Stomach smooth muscle (tissue), 2 donors: ENCODE data around the gene REEP3.

ENCODE experiments used
- H3K27ac ChIP-seq: one replicate; pipeline ENCODE4 v1.7.0; 2013; ENCODE audit warnings: mild to moderate bottlenecking, low read length, inconsistent platforms
- H3K27me3 ChIP-seq, 2 donors: one replicate each; pipeline ENCODE4 v1.7.0; 2013; ENCODE audit warnings: low read length in 2 of 2; ENCODE audit not compliant: insufficient read depth in 2 of 2, control insufficient read depth in 1 of 2
- H3K36me3 ChIP-seq, 2 donors: one replicate each; pipeline ENCODE4 v1.7.0; 2013; ENCODE audit warnings: low read length in 2 of 2; ENCODE audit not compliant: control insufficient read depth in 2 of 2, insufficient read depth in 2 of 2
- H3K4me1 ChIP-seq: one replicate; pipeline ENCODE4 v1.7.0; 2013; ENCODE audit warnings: low read length; ENCODE audit not compliant: control insufficient read depth, insufficient read depth
- H3K4me3 ChIP-seq, 2 donors: one replicate each; pipeline ENCODE4 v1.7.0; 2013; ENCODE audit warnings: low read length in 2 of 2
- H3K9ac ChIP-seq, 2 donors: one replicate each; pipeline ENCODE4 v1.7.0; 2013; ENCODE audit warnings: low read length in 2 of 2, mild to moderate bottlenecking in 1 of 2
- H3K9me3 ChIP-seq, 2 donors: one replicate each; pipeline ENCODE4 v1.7.0; 2013; ENCODE audit warnings: low read length in 2 of 2; ENCODE audit not compliant: control insufficient read depth in 2 of 2
- donor health status: healthy.
- donor health status: Pancreatic carcinoma.

The REEP3 gene

GRCh38 chr10:63548860-63549259 is 27.7 kb downstream of the REEP3 start:
- Histone ChIP-seq H3K36me3 (no peaks in the 10 kb centered on the region), H3K9me3 (no peaks in the 10 kb centered on the region), H3K27me3 (no peaks in the 10 kb centered on the region), H3K4me3 (no peak overlapping the region), H3K9ac (no peak overlapping the region), H3K4me1 (peaks cover 5% of the 10 kb centered on the region), H3K27ac (no peak overlapping the region)

DNA sequence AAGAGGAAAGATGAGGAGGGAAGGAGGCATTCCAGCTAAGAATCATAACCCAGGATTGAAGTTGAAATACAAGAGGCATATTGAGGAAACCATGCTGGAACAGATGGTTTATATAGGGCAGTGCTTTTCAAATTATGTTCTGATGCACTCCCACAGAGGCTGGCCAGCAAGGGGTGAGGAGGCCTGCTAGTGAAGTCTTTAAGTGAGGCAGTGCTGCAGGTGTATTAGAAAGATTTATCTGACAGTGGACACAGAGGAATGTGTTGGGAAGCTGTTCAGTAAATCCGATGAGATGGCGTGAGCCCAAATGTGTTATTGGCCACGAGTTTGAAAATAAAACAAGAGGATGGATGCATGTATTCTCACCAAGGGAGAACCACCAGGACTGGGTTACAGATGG is 28.6 kb downstream of the REEP3 start:
- Histone ChIP-seq H3K4me3 (no peak overlapping the region), H3K4me1 (peaks cover 5% of the 10 kb centered on the region), H3K9me3 (no peaks in the 10 kb centered on the region), H3K27ac (no peak overlapping the region), H3K36me3 (no peaks in the 10 kb centered on the region), H3K27me3 (no peaks in the 10 kb centered on the region), H3K9ac (no peak overlapping the region)

DNA sequence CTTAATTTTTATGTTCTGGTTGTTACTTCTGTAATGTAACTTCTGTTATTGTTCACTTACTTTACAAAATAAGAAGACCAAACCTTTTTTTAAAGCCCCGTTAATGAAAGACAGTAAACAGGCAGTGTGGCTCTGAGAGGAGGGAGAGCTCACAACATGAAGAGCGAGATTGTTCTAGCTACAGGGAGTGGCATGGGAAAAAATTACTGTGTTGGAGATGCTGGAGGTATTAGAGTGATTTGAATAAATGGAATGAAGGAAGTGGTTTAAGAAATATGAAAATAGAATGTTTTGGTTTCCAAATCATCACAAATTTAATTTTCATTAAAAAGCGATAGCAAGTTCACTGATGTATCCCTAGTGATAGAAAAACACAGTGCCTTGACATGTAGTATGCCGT is 31.8 kb downstream of the REEP3 start:
- Histone ChIP-seq H3K36me3 (no peaks in the 10 kb centered on the region), H3K4me1 (no peaks in the 10 kb centered on the region), H3K27ac (no peak overlapping the region), H3K9me3 (no peaks in the 10 kb centered on the region), H3K4me3 (no peak overlapping the region), H3K9ac (no peak overlapping the region), H3K27me3 (no peaks in the 10 kb centered on the region)

- Histone ChIP-seq H3K9me3 (no peaks in the 10 kb centered on the region), H3K36me3 (no peaks in the 10 kb centered on the region), H3K4me3 (no peak overlapping the region), H3K27ac (no peak overlapping the region), H3K27me3 (no peaks in the 10 kb centered on the region), H3K4me1 (no peaks in the 10 kb centered on the region), H3K9ac (no peak overlapping the region)
Observed at GRCh38 chr10:63553473-63553872, 32.3 kb downstream of the REEP3 start.

- no peaks in the 10 kb centered on the region for H3K27me3 ChIP-seq
- H3K27ac ChIP-seq: no peak overlapping the region
- no peak overlapping the region for H3K4me3 ChIP-seq
- no peaks in the 10 kb centered on the region for H3K4me1 ChIP-seq
- no peak overlapping the region for H3K9ac ChIP-seq
- no peaks in the 10 kb centered on the region for H3K9me3 ChIP-seq
- no peaks in the 10 kb centered on the region for H3K36me3 ChIP-seq
Observed at GRCh38 chr10:63554657-63555056, 33.5 kb downstream of the REEP3 start.

GRCh38 chr10:63555330-63555729 is 34.1 kb downstream of the REEP3 start:
- Histone ChIP-seq H3K4me3 (no peak overlapping the region), H3K9me3 (no peaks in the 10 kb centered on the region), H3K9ac (no peak overlapping the region), H3K4me1 (no peaks in the 10 kb centered on the region), H3K36me3 (no peaks in the 10 kb centered on the region), H3K27ac (no peak overlapping the region), H3K27me3 (no peaks in the 10 kb centered on the region)

- Histone ChIP-seq H3K27me3 (no peaks in the 10 kb centered on the region), H3K36me3 (no peaks in the 10 kb centered on the region), H3K9me3 (no peaks in the 10 kb centered on the region), H3K4me1 (no peaks in the 10 kb centered on the region), H3K9ac (no peak overlapping the region), H3K27ac (no peak overlapping the region), H3K4me3 (no peak overlapping the region)
Observed at GRCh38 chr10:63558132-63558784, 37.1 kb downstream of the REEP3 start.

DNA sequence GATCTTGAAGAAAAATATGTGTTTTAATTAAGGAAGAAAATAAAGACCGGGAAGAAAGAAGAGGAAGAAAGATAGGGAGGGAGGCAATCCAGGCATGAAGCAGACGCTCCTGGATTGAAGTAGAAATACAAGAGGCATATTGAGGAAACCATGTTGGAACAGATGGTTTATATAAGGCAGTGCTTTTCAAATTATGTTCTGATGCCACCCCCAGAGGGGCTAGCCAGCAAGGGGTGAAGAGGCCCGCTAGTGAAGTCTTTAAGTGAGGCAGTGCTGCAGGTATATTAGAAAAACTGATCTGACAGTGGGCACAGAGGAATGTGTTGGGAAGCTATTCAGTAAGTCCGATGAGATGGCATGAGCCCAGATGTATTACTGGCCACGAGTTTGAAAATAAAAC is 40.1 kb downstream of the REEP3 start:
- Histone ChIP-seq H3K4me3 (no peak overlapping the region), H3K27me3 (no peaks in the 10 kb centered on the region), H3K27ac (no peak overlapping the region), H3K9ac (no peak overlapping the region), H3K36me3 (no peaks in the 10 kb centered on the region), H3K4me1 (no peaks in the 10 kb centered on the region), H3K9me3 (no peaks in the 10 kb centered on the region)

- Histone ChIP-seq H3K9me3 (no peaks in the 10 kb centered on the region), H3K4me1 (no peaks in the 10 kb centered on the region), H3K9ac (no peak overlapping the region), H3K36me3 (no peaks in the 10 kb centered on the region), H3K27ac (no peak overlapping the region), H3K4me3 (no peak overlapping the region), H3K27me3 (no peaks in the 10 kb centered on the region)
Observed at GRCh38 chr10:63562391-63562790, 41.2 kb downstream of the REEP3 start.

DNA sequence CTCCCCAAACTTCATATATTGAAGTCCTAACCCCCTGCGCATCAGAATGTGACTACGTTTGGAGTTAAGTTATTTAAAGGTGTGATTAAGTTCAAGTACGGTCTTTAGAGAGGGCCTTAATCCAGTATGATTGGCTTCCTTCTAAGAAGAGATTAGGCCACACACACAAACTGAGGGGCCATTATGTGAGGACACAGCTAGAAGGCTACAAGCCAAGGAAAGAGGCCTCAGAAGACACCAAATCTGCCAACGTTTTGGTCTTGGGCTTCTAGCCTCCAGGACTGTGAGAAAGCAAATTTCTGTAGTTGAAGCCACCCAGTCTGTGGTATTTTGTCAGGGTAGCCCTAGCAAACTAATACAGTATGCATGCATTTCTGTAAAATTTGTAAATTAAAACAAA is 41.7 kb downstream of the REEP3 start:
- Histone ChIP-seq H3K9ac (no peak overlapping the region), H3K27ac (no peak overlapping the region), H3K27me3 (no peaks in the 10 kb centered on the region), H3K9me3 (no peaks in the 10 kb centered on the region), H3K36me3 (no peaks in the 10 kb centered on the region), H3K4me3 (no peak overlapping the region), H3K4me1 (no peaks in the 10 kb centered on the region)

GRCh38 chr10:63563623-63564022 is 42.4 kb downstream of the REEP3 start:
- Histone ChIP-seq H3K9me3 (no peaks in the 10 kb centered on the region), H3K27me3 (no peaks in the 10 kb centered on the region), H3K9ac (no peak overlapping the region), H3K4me3 (no peak overlapping the region), H3K36me3 (no peaks in the 10 kb centered on the region), H3K27ac (no peak overlapping the region), H3K4me1 (no peaks in the 10 kb centered on the region)
